Measurements from ENCODE around the gene GCLC. TPM values are rescaled to one million over a fixed set of nuclear protein-coding genes. Genes with fewer than 3 reads are reported as not detected.

The GCLC gene
- total RNA-seq, 1 donor from 2014 or later = 31.6 TPM

DNA sequence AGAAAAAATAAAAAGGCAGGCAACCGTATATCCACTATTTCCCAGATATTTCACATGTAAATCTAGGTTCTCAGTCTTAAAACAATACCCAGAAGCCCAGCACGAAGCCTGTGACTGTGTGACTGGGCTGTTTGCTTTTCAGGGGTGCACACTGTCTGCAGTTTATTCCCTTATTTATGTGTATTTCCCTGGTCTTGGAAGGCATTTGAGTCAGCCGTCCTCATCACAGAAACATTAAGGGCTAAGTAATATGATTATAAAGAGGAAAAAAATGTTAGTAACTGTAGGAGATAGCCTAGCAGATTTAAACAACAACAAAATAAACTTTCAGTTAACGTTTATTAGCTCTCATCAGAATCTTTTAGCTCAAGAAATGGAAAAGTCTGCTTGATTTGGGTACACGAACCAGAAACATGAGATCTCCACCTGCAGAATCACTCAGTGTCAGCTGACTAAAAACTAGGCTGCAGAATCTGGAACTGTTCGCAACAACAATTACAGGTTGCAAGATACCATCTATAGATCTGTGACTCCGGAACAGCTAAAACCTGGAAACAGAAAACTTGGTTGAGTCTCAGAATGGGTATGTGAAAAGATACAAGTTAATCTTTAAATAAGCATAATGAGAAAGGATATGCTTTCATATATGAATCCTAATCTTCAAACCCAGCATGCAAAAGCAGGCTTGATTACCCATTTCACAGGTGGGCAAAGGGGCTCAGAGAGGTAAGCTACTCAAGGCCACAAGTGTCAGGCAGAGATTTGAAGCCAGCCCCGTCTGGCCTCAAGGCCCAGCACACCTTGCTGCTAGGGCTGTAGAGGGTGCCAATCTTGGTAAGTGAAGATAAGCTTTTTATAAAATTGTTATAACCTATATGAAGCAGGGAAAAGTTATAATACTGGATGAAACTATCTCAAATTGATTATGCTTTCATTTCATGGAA is 21.1 kb downstream of the GCLC start:
- Histone ChIP-seq H3K9me3 (ENCODE audit: insufficient read depth, low read depth, low read length) (no peaks in the 10 kb centered on the region), H3K79me2 (ENCODE audit: insufficient read depth, low read length) (peaks cover 20% of the 10 kb centered on the region), H4K20me1 (ENCODE audit: insufficient read depth, low read length) (no peaks in the 10 kb centered on the region), H3K27ac (ENCODE audit: low read depth, low read length) (no peak overlapping the region), H3K4me2 (ENCODE audit: low read length) (peak overlapping the region; percentile 29), H2AFZ (ENCODE audit: low read depth, low read length) (no peak overlapping the region), H3K9ac (ENCODE audit: low read length) (no peak overlapping the region), H3K4me1 (ENCODE audit: insufficient read depth, low read length) (peaks cover 17% of the 10 kb centered on the region), H3K36me3 (ENCODE audit: insufficient read depth, low read length) (peaks cover 2% of the 10 kb centered on the region), H3K4me3 (ENCODE audit: insufficient read depth, low read depth, low read length) (no peak overlapping the region), H3K27me3 (ENCODE audit: insufficient read depth, low read length) (no peaks in the 10 kb centered on the region)
- TF ChIP-seq, protein P1, sequence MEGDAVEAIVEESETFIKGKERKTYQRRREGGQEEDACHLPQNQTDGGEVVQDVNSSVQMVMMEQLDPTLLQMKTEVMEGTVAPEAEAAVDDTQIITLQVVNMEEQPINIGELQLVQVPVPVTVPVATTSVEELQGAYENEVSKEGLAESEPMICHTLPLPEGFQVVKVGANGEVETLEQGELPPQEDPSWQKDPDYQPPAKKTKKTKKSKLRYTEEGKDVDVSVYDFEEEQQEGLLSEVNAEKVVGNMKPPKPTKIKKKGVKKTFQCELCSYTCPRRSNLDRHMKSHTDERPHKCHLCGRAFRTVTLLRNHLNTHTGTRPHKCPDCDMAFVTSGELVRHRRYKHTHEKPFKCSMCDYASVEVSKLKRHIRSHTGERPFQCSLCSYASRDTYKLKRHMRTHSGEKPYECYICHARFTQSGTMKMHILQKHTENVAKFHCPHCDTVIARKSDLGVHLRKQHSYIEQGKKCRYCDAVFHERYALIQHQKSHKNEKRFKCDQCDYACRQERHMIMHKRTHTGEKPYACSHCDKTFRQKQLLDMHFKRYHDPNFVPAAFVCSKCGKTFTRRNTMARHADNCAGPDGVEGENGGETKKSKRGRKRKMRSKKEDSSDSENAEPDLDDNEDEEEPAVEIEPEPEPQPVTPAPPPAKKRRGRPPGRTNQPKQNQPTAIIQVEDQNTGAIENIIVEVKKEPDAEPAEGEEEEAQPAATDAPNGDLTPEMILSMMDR (IDR thresholded peaks at IDR 0.05; ENCODE audit: insufficient read depth, low read depth, low read length) = no peak
- TF ChIP-seq EZH2 (IDR thresholded peaks at IDR 0.05; ENCODE audit: insufficient read depth, low read length) = no peak
- peak overlapping the region; percentile 85 for H3K27ac Mint-ChIP-seq (ENCODE audit: unreplicated experiment)
- peaks cover 8% of the 10 kb centered on the region for H3K36me3 Mint-ChIP-seq (ENCODE audit: low read depth, unreplicated experiment)
- H3K4me3 Mint-ChIP-seq (ENCODE audit: unreplicated experiment) = peak overlapping the region; percentile 10
- no peaks in the 10 kb centered on the region for H3K27me3 Mint-ChIP-seq (ENCODE audit: low read depth, unreplicated experiment)
- FAIRE-seq (no peak), DNase-seq (ENCODE audit: low read depth) (no peak)
- peaks cover 43% of the 10 kb centered on the region for H3K4me1 Mint-ChIP-seq (ENCODE audit: low read depth, unreplicated experiment)
- no peaks in the 10 kb centered on the region for H3K9me3 Mint-ChIP-seq (ENCODE audit: unreplicated experiment)

DNA sequence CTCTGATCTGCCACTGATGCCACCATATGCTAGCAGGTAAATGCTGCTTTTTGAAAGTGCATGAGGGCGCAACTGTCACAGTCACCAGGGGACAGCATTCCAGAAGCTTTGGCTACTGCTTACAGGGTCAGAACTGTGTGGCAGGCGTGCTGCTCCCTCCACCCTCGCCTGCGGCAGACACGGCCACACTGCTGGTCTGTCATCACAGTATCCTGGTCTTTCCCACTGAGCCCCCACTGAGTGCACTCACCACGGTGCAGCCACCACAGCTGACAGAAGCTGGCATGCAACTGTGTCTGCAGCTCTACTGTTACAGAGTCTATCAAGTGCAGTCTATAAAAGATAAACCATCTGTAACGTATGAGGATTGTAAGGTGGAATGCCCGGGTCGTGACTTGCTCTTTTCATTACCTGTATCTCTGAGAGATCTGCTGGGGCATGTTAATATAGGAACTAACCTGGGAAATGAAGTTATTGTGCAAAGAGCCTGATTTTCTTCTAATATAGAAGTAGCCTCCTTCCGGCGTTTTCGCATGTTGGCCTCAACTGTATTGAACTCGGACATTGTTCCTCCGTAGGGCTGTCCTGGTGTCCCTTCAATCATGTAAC is 24.5 kb downstream of the GCLC start:
- no peaks in the 10 kb centered on the region for H4K20me1 ChIP-seq (ENCODE audit: insufficient read depth, low read length)
- peaks cover 7% of the 10 kb centered on the region for H3K79me2 ChIP-seq (ENCODE audit: insufficient read depth, low read length)
- H3K27me3 ChIP-seq (ENCODE audit: insufficient read depth, low read length) = no peaks in the 10 kb centered on the region
- no peak overlapping the region for H3K4me2 ChIP-seq (ENCODE audit: low read length)
- peaks cover 2% of the 10 kb centered on the region for H3K36me3 ChIP-seq (ENCODE audit: insufficient read depth, low read length)
- no peak overlapping the region for H3K4me3 ChIP-seq (ENCODE audit: insufficient read depth, low read depth, low read length)
- Mint-ChIP-seq H3K27me3 (ENCODE audit: low read depth, unreplicated experiment) (no peaks in the 10 kb centered on the region), H3K9me3 (ENCODE audit: unreplicated experiment) (no peaks in the 10 kb centered on the region), H3K27ac (ENCODE audit: unreplicated experiment) (no peak overlapping the region), H3K4me1 (ENCODE audit: low read depth, unreplicated experiment) (peaks cover 29% of the 10 kb centered on the region), H3K36me3 (ENCODE audit: low read depth, unreplicated experiment) (peaks cover 10% of the 10 kb centered on the region), H3K4me3 (ENCODE audit: unreplicated experiment) (no peak overlapping the region)
- peaks cover 17% of the 10 kb centered on the region for H3K4me1 ChIP-seq (ENCODE audit: insufficient read depth, low read length)
- no peak for TF ChIP-seq EZH2 (IDR thresholded peaks at IDR 0.05; ENCODE audit: insufficient read depth, low read length)
- TF ChIP-seq, protein P1 (IDR thresholded peaks at IDR 0.05; ENCODE audit: insufficient read depth, low read depth, low read length) = no peak
- H3K9ac ChIP-seq (ENCODE audit: low read length) = no peak overlapping the region
- no peak for FAIRE-seq
- no peak overlapping the region for H3K27ac ChIP-seq (ENCODE audit: low read depth, low read length)
- no peaks in the 10 kb centered on the region for H3K9me3 ChIP-seq (ENCODE audit: insufficient read depth, low read depth, low read length)
- no peak overlapping the region for H2AFZ ChIP-seq (ENCODE audit: low read depth, low read length)
- no peak for DNase-seq (ENCODE audit: low read depth)
